Caco-2 (cell line): ENCODE results near the gene TBL1Y. TPM values are rescaled to one million over a fixed set of nuclear protein-coding genes. Genes with fewer than 3 reads are reported as not detected.

Experiments
- BruUV-seq: library from RNA; stranded (reverse); fragments of 400-500 nt; replicated peaks from 2 replicates; lab custom pipeline; 2021; lab: Mats Ljungman, UMichigan
- CTCF ChIA-PET: fragments of 300-600 bp; sonication (Branson Sonifier 250); formaldehyde crosslinking; loops from one replicate; lab custom pipeline; 2022; ENCODE audit warnings: antibody characterized with exemption; lab: Charles Lee
- POLR2A ChIA-PET: fragments of 300-600 bp; sonication (Branson Sonifier 250); formaldehyde crosslinking; loops from one replicate; lab custom pipeline; 2022; ENCODE audit warnings: antibody characterized with exemption; lab: Charles Lee
- DNase-seq, 2 experiments: peaks; one replicate each; pipeline versions ENCODE4 v3.0.0 to v3.0.0-alpha.2; 2020 to 2022
- H3K27me3 ChIP-seq: replicated peaks from 2 replicates; pipeline ENCODE4 v1.6.0; 2011; ENCODE audit warnings: low read length; ENCODE audit not compliant: control insufficient read depth, insufficient read depth
- H3K36me3 ChIP-seq: 2 replicates; pipeline ENCODE4 v1.5.1; 2011; ENCODE audit warnings: low read length; ENCODE audit not compliant: control insufficient read depth, insufficient read depth
- H3K4me1 ChIP-seq: fragments of 250-450 bp; sonication (Bioruptor Pico); 2 replicates; pipeline ENCODE4 v1.5.1; 2020; ENCODE audit warnings: mild to moderate bottlenecking
- H3K4me3 ChIP-seq: 2 replicates; pipeline ENCODE4 v1.5.1; 2011; ENCODE audit warnings: low read depth, mild to moderate bottlenecking, control low read depth, low read length
- H3K9me3 ChIP-seq: fragments of 250-450 bp; sonication (Bioruptor Pico); 2 replicates; pipeline ENCODE4 v1.5.1; 2020; ENCODE audit warnings: mild to moderate bottlenecking, moderate library complexity
- H3K27ac Mint-ChIP-seq: one replicate; pipeline ENCODE4 v1.8.0; 2022; ENCODE audit warnings: mixed read lengths; ENCODE audit not compliant: unreplicated experiment
- H3K27me3 Mint-ChIP-seq: one replicate; pipeline ENCODE4 v1.8.0; 2022; ENCODE audit warnings: mixed read lengths; ENCODE audit not compliant: insufficient read depth, unreplicated experiment
- H3K36me3 Mint-ChIP-seq: one replicate; pipeline ENCODE4 v1.8.0; 2022; ENCODE audit warnings: mild to moderate bottlenecking, mixed read lengths; ENCODE audit not compliant: insufficient read depth, unreplicated experiment
- H3K4me1 Mint-ChIP-seq: one replicate; pipeline ENCODE4 v1.8.0; 2022; ENCODE audit warnings: low read depth, mixed read lengths; ENCODE audit not compliant: unreplicated experiment
- H3K4me3 Mint-ChIP-seq: one replicate; pipeline ENCODE4 v1.8.0; 2022; ENCODE audit warnings: mild to moderate bottlenecking, moderate library complexity, mixed read lengths; ENCODE audit not compliant: unreplicated experiment
- H3K9me3 Mint-ChIP-seq: one replicate; pipeline ENCODE4 v1.8.0; 2022; ENCODE audit warnings: mixed read lengths; ENCODE audit not compliant: unreplicated experiment
- CTCF ChIP-seq, 2 experiments: fragments of 200-600 bp in 1 of 2; IDR thresholded peaks; 1 replicate in 1 of 2; 2 replicates in 1 of 2; pipeline versions ENCODE4 v1.5.1 to v1.8.0; 2011 to 2022; ENCODE audit warnings: antibody characterized with exemption in 1 of 2, control low read depth in 1 of 2, inconsistent platforms in 1 of 2, low read depth in 1 of 2, low read length in 1 of 2, mild to moderate bottlenecking in 1 of 2, moderate library complexity in 1 of 2; ENCODE audit not compliant: insufficient read depth in 1 of 2, severe bottlenecking in 1 of 2, unreplicated experiment in 1 of 2
- intact Hi-C: fragments of 100-400 bp; cut with micrococcal nuclease; formaldehyde crosslinking; loops from one replicate; pipeline ENCODE4 v1.10.0; 2022; ENCODE audit not compliant: unreplicated experiment
- total RNA-seq: library from RNA; stranded (reverse); gene quantifications from 2 replicates; pipeline ENCODE4 v1.2.3, GENCODE V29; 2022

The TBL1Y gene
- total RNA-seq, 1 experiment from 2014 or later = not detected

DNA sequence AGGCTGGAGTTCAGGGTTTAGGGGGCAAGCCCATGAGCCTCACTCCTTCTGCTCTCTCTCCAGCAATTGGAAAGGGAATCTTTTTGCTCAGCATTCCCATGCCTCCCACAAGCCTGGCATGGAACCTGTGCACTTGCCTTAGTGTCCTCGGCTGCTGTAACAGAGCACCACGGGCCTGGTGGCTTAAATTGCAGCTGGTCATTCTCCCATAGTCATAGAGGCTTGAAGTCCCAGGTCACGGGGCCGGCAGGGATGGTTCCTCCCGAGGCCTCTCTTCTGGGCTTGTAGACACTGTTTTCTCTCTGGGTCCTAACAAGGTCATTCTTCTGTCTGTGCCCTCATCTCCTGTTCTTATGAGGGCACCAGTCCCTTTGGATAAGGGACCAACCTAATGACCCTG is 57.2 kb downstream of the TBL1Y start:
- CTCF ChIA-PET = no interaction called here
- no TSS peak for BruUV-seq
- Mint-ChIP-seq H3K4me3 (no peak overlapping the region), H3K27me3 (no peaks in the 10 kb centered on the region), H3K36me3 (no peaks in the 10 kb centered on the region), H3K27ac (no peak overlapping the region), H3K4me1 (no peaks in the 10 kb centered on the region), H3K9me3 (no peaks in the 10 kb centered on the region)
- no peak for DNase-seq
- POLR2A ChIA-PET = no interaction called here
- no peak overlapping the region for H3K4me3 ChIP-seq
- H3K27me3 ChIP-seq = no peaks in the 10 kb centered on the region
- no peaks in the 10 kb centered on the region for H3K4me1 ChIP-seq
- H3K36me3 ChIP-seq = no peaks in the 10 kb centered on the region
- intact Hi-C loops = no loop called here
- H3K9me3 ChIP-seq = no peaks in the 10 kb centered on the region
- no peak for TF ChIP-seq CTCF (IDR thresholded peaks at IDR 0.05; ENCODE audit: insufficient read depth in 1 of 2, low read depth in 1 of 2, low read length in 1 of 2, severe bottlenecking in 1 of 2, unreplicated experiment in 1 of 2)

DNA sequence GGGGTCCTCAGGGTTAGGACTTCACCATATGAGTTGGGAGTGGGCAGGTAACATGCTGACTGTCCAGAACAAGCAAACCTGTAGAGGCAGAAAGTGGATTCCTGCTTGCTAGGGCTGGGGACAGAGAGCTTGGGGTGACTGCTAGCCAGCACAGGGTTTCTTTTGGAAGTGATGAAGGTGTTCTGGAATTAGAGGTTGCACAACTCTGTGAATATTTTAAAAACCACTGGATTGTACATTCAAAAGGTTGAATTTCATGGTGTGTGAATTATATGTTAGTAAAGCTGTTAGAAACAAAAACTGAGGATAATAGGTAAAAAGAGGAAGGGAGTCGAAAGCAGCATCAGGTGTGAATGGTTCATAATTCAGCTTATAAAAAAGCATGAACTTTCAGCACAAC is 57.7 kb downstream of the TBL1Y start:
- no peak overlapping the region for H3K27ac Mint-ChIP-seq
- no peak for DNase-seq
- H3K4me1 ChIP-seq = no peaks in the 10 kb centered on the region
- no peaks in the 10 kb centered on the region for H3K9me3 Mint-ChIP-seq
- H3K27me3 ChIP-seq = no peaks in the 10 kb centered on the region
- H3K9me3 ChIP-seq = no peaks in the 10 kb centered on the region
- no peak overlapping the region for H3K4me3 ChIP-seq
- TF ChIP-seq CTCF (IDR thresholded peaks at IDR 0.05; ENCODE audit: insufficient read depth in 1 of 2, low read depth in 1 of 2, low read length in 1 of 2, severe bottlenecking in 1 of 2, unreplicated experiment in 1 of 2) = no peak
- H3K4me3 Mint-ChIP-seq = no peak overlapping the region
- BruUV-seq = no TSS peak
- ChIA-PET POLR2A (no interaction called here), CTCF (no interaction called here)
- H3K36me3 Mint-ChIP-seq = no peaks in the 10 kb centered on the region
- intact Hi-C loops = no loop called here
- no peaks in the 10 kb centered on the region for H3K36me3 ChIP-seq
- no peaks in the 10 kb centered on the region for H3K4me1 Mint-ChIP-seq
- H3K27me3 Mint-ChIP-seq = no peaks in the 10 kb centered on the region

GRCh38 chrY:6972271-6972887 is 61.9 kb downstream of the TBL1Y start:
- H3K36me3 ChIP-seq = no peaks in the 10 kb centered on the region
- no peak for TF ChIP-seq CTCF (IDR thresholded peaks at IDR 0.05; ENCODE audit: insufficient read depth in 1 of 2, low read depth in 1 of 2, low read length in 1 of 2, severe bottlenecking in 1 of 2, unreplicated experiment in 1 of 2)
- no peaks in the 10 kb centered on the region for H3K9me3 ChIP-seq
- H3K4me3 ChIP-seq = no peak overlapping the region
- H3K9me3 Mint-ChIP-seq = no peaks in the 10 kb centered on the region
- POLR2A ChIA-PET = no interaction called here
- H3K27me3 ChIP-seq = no peaks in the 10 kb centered on the region
- H3K4me3 Mint-ChIP-seq = no peak overlapping the region
- no peaks in the 10 kb centered on the region for H3K36me3 Mint-ChIP-seq
- no peaks in the 10 kb centered on the region for H3K27me3 Mint-ChIP-seq
- H3K4me1 Mint-ChIP-seq = no peaks in the 10 kb centered on the region
- no TSS peak for BruUV-seq
- intact Hi-C loops = no loop called here
- H3K27ac Mint-ChIP-seq = no peak overlapping the region
- no peak for DNase-seq
- CTCF ChIA-PET = no interaction called here
- no peaks in the 10 kb centered on the region for H3K4me1 ChIP-seq
